Transverse colon (tissue), 4 donors: ENCODE measurements around the gene YPEL4. TPM values are rescaled to one million over a fixed set of nuclear protein-coding genes. Genes with fewer than 3 reads are reported as not detected.
"Not testable (repeated sequence)": the region's sequence is repeated elsewhere in the genome, so short reads cannot be mapped to it uniquely, and the experiment has no call there.

ENCODE experiments used
- DNase-seq: peaks from one replicate; pipeline ENCODE4 v3.0.0-alpha.2; 2019
- H3K27ac ChIP-seq, 4 donors: fragments of 200-600 bp; sonication (generic); 2 replicates each; pipeline ENCODE4 v1.5.1; 2016 to 2018; ENCODE audit warnings: inconsistent platforms in 4 of 4
- H3K27me3 ChIP-seq: fragments of 200-600 bp; sonication (generic); 2 replicates; pipeline ENCODE4 v1.5.1; 2017; ENCODE audit warnings: inconsistent platforms
- H3K36me3 ChIP-seq, 4 donors: fragments of 200-600 bp; sonication (generic); 2 replicates each; pipeline ENCODE4 v1.5.1; 2017 to 2019; ENCODE audit warnings: inconsistent platforms in 4 of 4
- H3K4me1 ChIP-seq, 4 donors: fragments of 200-600 bp; sonication (generic); 2 replicates each; pipeline ENCODE4 v1.5.1; 2017 to 2020; ENCODE audit warnings: inconsistent platforms in 4 of 4
- H3K4me3 ChIP-seq, 4 donors: fragments of 200-600 bp; sonication (generic); 1 replicate in 1 of 4; 2 replicates in 3 of 4; pipeline versions ENCODE4 v1.5.1 to v1.6.1; 2017 to 2019; ENCODE audit warnings: inconsistent platforms in 4 of 4
- H3K9me3 ChIP-seq, 2 donors: fragments of 200-600 bp; sonication (generic); 2 replicates each; pipeline ENCODE4 v1.5.1; 2017 to 2019; ENCODE audit warnings: inconsistent platforms in 2 of 2
- EP300 ChIP-seq: sonication (generic); formaldehyde crosslinking; IDR thresholded peaks from one replicate; pipeline ENCODE4 v1.6.1; 2017; ENCODE audit warnings: antibody characterized with exemption, low read depth
- POLR2A ChIP-seq: fragments of 450-650 bp; IDR thresholded peaks from one replicate; pipeline ENCODE4 v1.6.1; 2016; ENCODE audit warnings: antibody characterized with exemption, mild to moderate bottlenecking, moderate library complexity
- POLR2AphosphoS5 ChIP-seq, 3 donors: sonication (generic); formaldehyde crosslinking; IDR thresholded peaks; one replicate each; pipeline ENCODE4 v1.6.1; 2016; ENCODE audit warnings: antibody characterized with exemption in 3 of 3
- WGBS, 2 donors: methylation state at CpG; one replicate each; pipeline ENCODE4 v1.1.5; 2018; ENCODE audit warnings: low coverage in 1 of 2; 5-methylcytosine and 5-hydroxymethylcytosine counted together
- in situ Hi-C, 4 donors: fragments of 200-750 bp; cut with MboI; loops; one replicate each; pipeline versions ENCODE4 v1.15.0 to v1.15.1; 2017; ENCODE audit warnings: low sequenced_read_pairs in 3 of 4, low pct_ligation_motif_present in 1 of 4, low pct_unique_long_range_greater_than_20kb in 1 of 4
- intact Hi-C: fragments of 100-400 bp; cut with DNase I; formaldehyde crosslinking; loops from one replicate; pipeline ENCODE4 v1.15.1; 2023; ENCODE audit warnings: low total_unique reads
- total RNA-seq, 4 donors: library from RNA; depleted of rRNA; stranded (reverse); fragments of >200 nt; gene quantifications; one replicate each; pipeline ENCODE4 v1.1.0, GENCODE V29; 2016
- TF ChIP-seq, protein P1 (sequence below), 5 experiments: fragments of 200-600 bp in 3 of 5; fragments of 450-650 bp in 2 of 5; sonication (generic) in 3 of 5; IDR thresholded peaks; 1 replicate in 2 of 5; 2 replicates in 3 of 5; pipeline ENCODE4 v1.5.1; 2016 to 2017; ENCODE audit warnings: antibody characterized with exemption in 5 of 5, inconsistent platforms in 3 of 5, mild to moderate bottlenecking in 2 of 5, moderate library complexity in 1 of 5

Gene YPEL4
- total RNA-seq, 4 donors from 2014 or later, result 0.68 to 0.95 TPM; not detected in 2

DNA sequence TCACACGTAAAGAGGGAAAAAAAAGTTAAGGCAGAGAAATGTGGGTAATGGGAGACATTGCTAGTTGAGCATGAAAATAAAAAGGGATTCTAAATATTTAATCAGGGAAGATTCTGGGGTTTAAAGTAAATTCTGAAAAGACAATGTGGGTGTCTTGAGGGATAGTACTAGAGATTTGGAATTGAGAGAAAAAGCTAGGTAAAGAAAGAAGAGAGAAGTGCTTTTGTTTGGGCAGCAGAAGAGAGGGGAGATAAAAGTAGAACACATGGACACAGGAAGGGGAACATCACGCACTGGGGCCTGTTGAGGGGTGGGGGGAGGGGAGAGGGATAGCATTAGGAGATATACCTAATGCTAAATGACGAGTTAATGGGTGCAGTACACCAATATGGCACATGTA, 3.5 kb upstream of the YPEL4 start:
- H3K27ac ChIP-seq, result peak overlapping the region in 2 of 4 donors; percentile 16 to 17
- 31 to 72% methylated on average over 2 to 3 of the region's 3 CpGs for WGBS, 2 donors
- no peaks in the 10 kb centered on the region for H3K36me3 ChIP-seq
- H3K4me3 ChIP-seq, result no peak overlapping the region
- peaks cover 25% of the 10 kb centered on the region for H3K27me3 ChIP-seq
- TF ChIP-seq EP300 (no peak), POLR2AphosphoS5 (IDR thresholded peaks at IDR 0.05) (no peak), POLR2A (no peak)
- TF ChIP-seq, protein P1, sequence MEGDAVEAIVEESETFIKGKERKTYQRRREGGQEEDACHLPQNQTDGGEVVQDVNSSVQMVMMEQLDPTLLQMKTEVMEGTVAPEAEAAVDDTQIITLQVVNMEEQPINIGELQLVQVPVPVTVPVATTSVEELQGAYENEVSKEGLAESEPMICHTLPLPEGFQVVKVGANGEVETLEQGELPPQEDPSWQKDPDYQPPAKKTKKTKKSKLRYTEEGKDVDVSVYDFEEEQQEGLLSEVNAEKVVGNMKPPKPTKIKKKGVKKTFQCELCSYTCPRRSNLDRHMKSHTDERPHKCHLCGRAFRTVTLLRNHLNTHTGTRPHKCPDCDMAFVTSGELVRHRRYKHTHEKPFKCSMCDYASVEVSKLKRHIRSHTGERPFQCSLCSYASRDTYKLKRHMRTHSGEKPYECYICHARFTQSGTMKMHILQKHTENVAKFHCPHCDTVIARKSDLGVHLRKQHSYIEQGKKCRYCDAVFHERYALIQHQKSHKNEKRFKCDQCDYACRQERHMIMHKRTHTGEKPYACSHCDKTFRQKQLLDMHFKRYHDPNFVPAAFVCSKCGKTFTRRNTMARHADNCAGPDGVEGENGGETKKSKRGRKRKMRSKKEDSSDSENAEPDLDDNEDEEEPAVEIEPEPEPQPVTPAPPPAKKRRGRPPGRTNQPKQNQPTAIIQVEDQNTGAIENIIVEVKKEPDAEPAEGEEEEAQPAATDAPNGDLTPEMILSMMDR (IDR thresholded peaks at IDR 0.05), result no peak
- H3K4me1 ChIP-seq, result peaks cover 1 to 31% (median 12%) of the 10 kb centered on the region in 4 donors
- H3K9me3 ChIP-seq, result no peaks in the 10 kb centered on the region
- in situ Hi-C loops, result no loop called here
- DNase-seq, result no peak
- intact Hi-C loops, result no loop called here

DNA sequence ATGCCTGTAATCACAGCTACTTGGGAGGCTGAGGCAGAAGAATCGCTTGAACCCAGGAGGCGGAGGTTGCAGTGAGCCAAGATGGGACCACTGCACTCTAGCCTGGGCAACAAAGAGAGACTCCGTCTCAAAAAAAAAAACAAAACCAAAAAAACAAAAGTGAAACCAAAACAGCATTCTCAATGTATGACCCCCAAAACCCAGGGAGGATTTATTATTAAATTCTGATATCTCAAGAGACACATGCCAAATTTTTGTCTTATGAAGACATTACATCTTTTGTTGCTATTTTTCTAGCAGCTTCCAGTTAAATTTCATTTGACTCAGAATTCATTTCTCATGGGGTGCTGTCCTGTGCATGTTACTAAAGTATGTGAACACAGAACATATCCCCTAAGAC, 3.0 kb upstream of the YPEL4 start:
- in situ Hi-C loops, result no loop called here
- peak overlapping the region in 2 of 4 donors; percentile 16 to 17 for H3K27ac ChIP-seq
- DNase-seq, result no peak
- intact Hi-C loops, result no loop called here
- no peak overlapping the region for H3K4me3 ChIP-seq
- H3K9me3 ChIP-seq, result no peaks in the 10 kb centered on the region
- H3K36me3 ChIP-seq, result no peaks in the 10 kb centered on the region
- WGBS, 2 donors, result 64 to 86% methylated on average over 3 of the region's 3 CpGs
- H3K27me3 ChIP-seq, result peaks cover 30% of the 10 kb centered on the region
- no peak for TF ChIP-seq EP300
- peaks cover 0 to 34% (median 11%) of the 10 kb centered on the region in 4 donors for H3K4me1 ChIP-seq

DNA sequence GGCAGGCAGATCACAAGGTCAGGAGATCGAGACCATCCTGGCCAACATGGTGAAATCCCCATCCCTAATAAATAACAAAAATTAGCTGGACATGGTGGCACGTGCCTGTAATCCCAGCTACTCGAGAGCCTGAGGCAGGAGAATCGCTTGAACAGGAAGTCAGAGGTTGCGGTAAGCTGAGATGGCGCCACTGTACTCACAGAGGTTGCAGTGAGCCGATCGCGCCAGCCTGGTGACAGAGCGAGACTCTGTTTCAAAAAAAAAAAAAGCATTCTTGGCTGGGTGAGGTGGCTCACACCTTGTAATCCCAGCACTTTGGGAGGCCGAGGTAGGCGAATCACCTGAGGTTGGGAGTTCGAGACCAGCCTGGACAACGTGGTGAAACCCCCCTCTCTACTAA, 2.5 kb upstream of the YPEL4 start:
- DNase-seq, H3K27ac ChIP-seq, H3K4me3 ChIP-seq, H3K9me3 ChIP-seq, in situ Hi-C loops, H3K36me3 ChIP-seq, intact Hi-C loops: not testable (repeated sequence)
- peaks cover 3 to 39% (median 11%) of the 10 kb centered on the region in 4 donors for H3K4me1 ChIP-seq
- 80 to 82% methylated on average over 6 to 14 of the region's 14 CpGs for WGBS, 2 donors
- H3K27me3 ChIP-seq, result peaks cover 35% of the 10 kb centered on the region

DNA sequence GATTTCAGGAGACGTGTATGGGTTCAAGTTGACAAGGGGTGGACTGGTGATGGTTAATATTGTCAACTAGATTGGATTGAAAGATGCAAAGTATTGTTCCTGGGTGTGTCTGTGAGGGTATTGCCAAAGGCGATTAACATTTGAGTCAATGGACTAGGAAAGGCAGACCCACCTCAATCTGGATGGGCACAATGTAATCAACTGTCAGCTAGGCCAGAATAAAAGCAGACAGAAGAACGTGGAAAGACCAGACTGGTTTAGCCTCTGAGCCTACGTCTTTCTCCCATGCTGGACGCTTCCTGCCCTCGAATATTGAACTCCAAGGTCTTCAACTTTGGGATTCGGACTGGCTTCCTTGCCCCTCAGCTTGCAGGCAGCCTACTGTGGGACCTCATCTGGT, 1.7 kb upstream of the YPEL4 start:
- intact Hi-C loops (no loop called here), in situ Hi-C loops (no loop called here)
- DNase-seq, result no peak
- TF ChIP-seq POLR2AphosphoS5 (IDR thresholded peaks at IDR 0.05) (no peak), EP300 (no peak), POLR2A (no peak)
- TF ChIP-seq, protein P1 (IDR thresholded peaks at IDR 0.05), result no peak
- H3K27ac ChIP-seq, result no peak overlapping the region
- no peaks in the 10 kb centered on the region for H3K9me3 ChIP-seq
- H3K36me3 ChIP-seq, result no peaks in the 10 kb centered on the region
- peaks cover 43% of the 10 kb centered on the region for H3K27me3 ChIP-seq
- WGBS, 2 donors, result 83 to 95% methylated on average over 4 to 7 of the region's 7 CpGs
- no peak overlapping the region for H3K4me3 ChIP-seq
- peaks cover 3 to 40% (median 4%) of the 10 kb centered on the region in 4 donors for H3K4me1 ChIP-seq

DNA sequence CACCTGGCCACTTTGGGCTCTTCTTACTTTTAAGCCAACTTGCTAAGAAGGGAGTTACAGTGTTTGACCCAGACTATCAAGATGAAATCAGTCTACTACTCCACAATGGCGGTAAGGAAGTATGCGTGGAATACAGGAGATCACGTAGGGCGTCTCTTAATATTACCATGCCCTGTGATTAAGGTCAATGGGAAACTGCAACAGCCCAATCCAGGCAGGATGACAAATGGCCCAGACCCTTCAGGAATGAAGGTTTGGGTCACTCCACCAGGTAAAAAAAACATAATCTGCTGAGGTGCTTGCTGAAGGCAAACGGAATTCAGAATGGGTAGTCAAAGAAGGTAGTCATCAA, 1.0 kb upstream of the YPEL4 start:
- H3K27ac ChIP-seq, result no peak overlapping the region
- WGBS, 2 donors, result 84 to 85% methylated on average over 4 to 5 of the region's 5 CpGs
- intact Hi-C loops, result no loop called here

More for the DNA sequence above, 1.0 kb upstream of the YPEL4 start:
- no peak overlapping the region for H3K4me3 ChIP-seq
- peaks cover 3 to 45% (median 5%) of the 10 kb centered on the region in 4 donors for H3K4me1 ChIP-seq
- DNase-seq, result no peak
- no peaks in the 10 kb centered on the region for H3K9me3 ChIP-seq
- peaks cover 49% of the 10 kb centered on the region for H3K27me3 ChIP-seq
- H3K36me3 ChIP-seq, result no peaks in the 10 kb centered on the region
- TF ChIP-seq POLR2A, result no peak
- TF ChIP-seq, protein P1 (IDR thresholded peaks at IDR 0.05), result no peak
- TF ChIP-seq POLR2AphosphoS5 (IDR thresholded peaks at IDR 0.05), result no peak
- no peak for TF ChIP-seq EP300
- in situ Hi-C loops, result no loop called here
